Activated naive CD8-positive, alpha-beta T cell treated with anti-CD3 and anti-CD28 coated beads, Interleukin-2, amount 50 U/mL, for 16 hours (primary cell): Measurements from ENCODE around the gene BPHL.
"Not testable (repeated sequence)": the region's sequence is repeated elsewhere in the genome, so short reads cannot be mapped to it uniquely, and the experiment has no call there.

Source experiments
- DNase-seq: peaks from one replicate; pipeline ENCODE4 v3.0.0-alpha.2; 2020; ENCODE audit warnings: low read depth, low spot score

Gene BPHL

GRCh38 chr6:3118353-3119039 is at the start of gene BPHL:
TSS of gene BPHL (plus strand) at chr6:3118711. CDS start at chr6:3118741, 30 bp downstream.
- DNase-seq: peak; percentile 100

- no peak for DNase-seq
Observed at GRCh38 chr6:3071568-3071967, 46.9 kb upstream of the BPHL start.

- DNase-seq: no peak
Observed at GRCh38 chr6:3072798-3073197, 45.7 kb upstream of the BPHL start.

GRCh38 chr6:3073382-3073781 is 45.1 kb upstream of the BPHL start:
- no peak for DNase-seq

GRCh38 chr6:3075772-3076113 is 42.8 kb upstream of the BPHL start:
- DNase-seq: no peak

GRCh38 chr6:3076320-3076719 is 42.2 kb upstream of the BPHL start:
- no peak for DNase-seq

- DNase-seq: no peak
Observed at GRCh38 chr6:3077430-3077829, 41.1 kb upstream of the BPHL start.

GRCh38 chr6:3078952-3079351 is 39.6 kb upstream of the BPHL start:
- DNase-seq: not testable (repeated sequence)

- no peak for DNase-seq
Observed at GRCh38 chr6:3079682-3080081, 38.8 kb upstream of the BPHL start.

- no peak for DNase-seq
Observed at GRCh38 chr6:3081960-3082359, 36.6 kb upstream of the BPHL start.

- no peak for DNase-seq
Observed at GRCh38 chr6:3085074-3085473, 33.4 kb upstream of the BPHL start.

GRCh38 chr6:3086282-3086946 is 32.1 kb upstream of the BPHL start:
- DNase-seq: no peak

GRCh38 chr6:3088446-3088845 is 30.1 kb upstream of the BPHL start:
- no peak for DNase-seq

GRCh38 chr6:3088968-3089367 is 29.5 kb upstream of the BPHL start:
- DNase-seq: no peak

- no peak for DNase-seq
Observed at GRCh38 chr6:3090013-3090412, 28.5 kb upstream of the BPHL start.

GRCh38 chr6:3094815-3095214 is 23.7 kb upstream of the BPHL start:
- DNase-seq: no peak

GRCh38 chr6:3102875-3103274 is 15.6 kb upstream of the BPHL start:
- DNase-seq: no peak

GRCh38 chr6:3108746-3109414 is 9.6 kb upstream of the BPHL start:
- no peak for DNase-seq

GRCh38 chr6:3109761-3110160 is 8.8 kb upstream of the BPHL start:
- DNase-seq: no peak

- no peak for DNase-seq
Observed at GRCh38 chr6:3114377-3114776, 4.1 kb upstream of the BPHL start.

GRCh38 chr6:3117912-3118352 is 579 bp upstream of the BPHL start:
- no peak for DNase-seq

- no peak for DNase-seq
Observed at GRCh38 chr6:3119040-3119723, 671 bp downstream of the BPHL start.

GRCh38 chr6:3120765-3121089 is 2.2 kb downstream of the BPHL start:
- no peak for DNase-seq
